B cell (primary cell): ENCODE data around the gene UGT1A6. TPM values are rescaled to one million over a fixed set of nuclear protein-coding genes. Genes with fewer than 3 reads are reported as not detected.

Source experiments
- ATAC-seq: fragments of 200-7000 bp; cut with Tn5 transposase; one replicate; pipeline ENCODE4 v1.10.0; 2021; ENCODE audit warnings: low read depth, mild to moderate bottlenecking, moderate number of reproducible peaks, moderate library complexity
- CTCF ChIA-PET: fragments of 350-600 bp; sonication (Branson Sonifier 250); formaldehyde crosslinking; loops from one replicate; lab custom pipeline; 2021; ENCODE audit warnings: antibody characterized with exemption, inconsistent platforms; lab: Charles Lee
- POLR2A ChIA-PET: fragments of 350-600 bp; sonication (Branson Sonifier 250); formaldehyde crosslinking; loops from one replicate; lab custom pipeline; 2021; ENCODE audit warnings: antibody characterized with exemption; lab: Charles Lee
- DNase-seq: peaks from one replicate; pipeline ENCODE4 v3.0.0; 2013
- H2AFZ ChIP-seq: 2 replicates; pipeline ENCODE4 v1.6.1; 2012; ENCODE audit warnings: mild to moderate bottlenecking, low read depth, low read length; ENCODE audit not compliant: insufficient read depth, poor library complexity, severe bottlenecking
- H3K27ac ChIP-seq, 2 donors: 1 replicate in 1 of 2; 2 replicates in 1 of 2; pipeline ENCODE4 v1.5.1; 2012 to 2013; ENCODE audit warnings: low read length in 2 of 2, mild to moderate bottlenecking in 2 of 2, moderate library complexity in 1 of 2
- H3K27me3 ChIP-seq, 4 experiments: fragments of 200-600 bp in 1 of 4; sonication (generic) in 1 of 4; replicated peaks in 1 of 4; 1 replicate in 2 of 4; 2 replicates in 2 of 4; pipeline versions ENCODE4 v1.6.1 to v1.7.0; 2013 to 2016; ENCODE audit warnings: low read length in 3 of 4, mild to moderate bottlenecking in 2 of 4, mixed read lengths in 1 of 4, moderate library complexity in 1 of 4; ENCODE audit not compliant: insufficient read depth in 4 of 4, control insufficient read depth in 3 of 4; ENCODE audit errors: control extremely low read depth in 1 of 4
- H3K36me3 ChIP-seq, 2 experiments: replicated peaks in 1 of 2; 1 replicate in 1 of 2; 2 replicates in 1 of 2; pipeline versions ENCODE4 v1.6.1 to v1.7.1; 2013; ENCODE audit warnings: low read length in 1 of 2; ENCODE audit not compliant: insufficient read depth in 2 of 2, control insufficient read depth in 1 of 2; ENCODE audit errors: control extremely low read depth in 1 of 2, extremely low read depth in 1 of 2
- H3K4me1 ChIP-seq, 2 donors: fragments of 200-600 bp in 1 of 2; sonication (generic) in 1 of 2; 1 replicate in 1 of 2; 2 replicates in 1 of 2; pipeline versions ENCODE4 v1.5.1 to v1.6.1; 2013 to 2017; ENCODE audit warnings: low read length in 2 of 2; ENCODE audit not compliant: control insufficient read depth in 2 of 2, insufficient read depth in 2 of 2
- H3K4me2 ChIP-seq: replicated peaks from 2 replicates; pipeline ENCODE3; 2012; ENCODE audit warnings: mild to moderate bottlenecking, low read depth, low read length; ENCODE audit not compliant: poor library complexity, severe bottlenecking
- H3K4me3 ChIP-seq, 5 experiments: fragments of 200-600 bp in 1 of 5; sonication (generic) in 1 of 5; 1 replicate in 3 of 5; 2 replicates in 2 of 5; pipeline versions ENCODE4 v1.5.1 to v1.7.0; 2011 to 2016; ENCODE audit warnings: low read length in 4 of 5, mild to moderate bottlenecking in 4 of 5, low read depth in 2 of 5, control low read depth in 1 of 5, moderate library complexity in 1 of 5; ENCODE audit not compliant: insufficient read depth in 1 of 5; ENCODE audit errors: control extremely low read depth in 1 of 5, extremely low read depth in 1 of 5
- H3K79me2 ChIP-seq: fragments of 200-600 bp; sonication (generic); one replicate; pipeline ENCODE4 v1.6.0; 2016; ENCODE audit warnings: low read length; ENCODE audit not compliant: control insufficient read depth, insufficient read depth
- H3K9ac ChIP-seq: fragments of 200-600 bp; sonication (generic); 2 replicates; pipeline ENCODE4 v1.6.1; 2017; ENCODE audit warnings: mild to moderate bottlenecking, low read length, moderate library complexity
- H3K9me3 ChIP-seq, 3 donors: one replicate each; pipeline versions ENCODE4 v1.6.1 to v1.7.1; 2013; ENCODE audit warnings: low read length in 2 of 3; ENCODE audit not compliant: control insufficient read depth in 2 of 3, insufficient read depth in 1 of 3; ENCODE audit errors: control extremely low read depth in 1 of 3
- H4K20me1 ChIP-seq: 2 replicates; pipeline ENCODE4 v1.6.0; 2012; ENCODE audit warnings: mild to moderate bottlenecking, low read length; ENCODE audit not compliant: insufficient read depth, control insufficient read depth, poor library complexity, severe bottlenecking
- H3K27ac Mint-ChIP-seq: one replicate; pipeline ENCODE4 v1.8.0; 2021; ENCODE audit warnings: mixed read lengths
- H3K27me3 Mint-ChIP-seq: one replicate; pipeline ENCODE4 v1.8.0; 2021; ENCODE audit warnings: mixed read lengths
- H3K4me1 Mint-ChIP-seq: one replicate; pipeline ENCODE4 v1.8.0; 2021; ENCODE audit warnings: mixed read lengths
- H3K4me3 Mint-ChIP-seq: one replicate; pipeline ENCODE4 v1.8.0; 2021; ENCODE audit warnings: mixed read lengths
- H3K9me3 Mint-ChIP-seq: one replicate; pipeline ENCODE4 v1.8.0; 2022; ENCODE audit warnings: mixed read lengths; ENCODE audit not compliant: insufficient read depth
- CTCF ChIP-seq: fragments of 200-600 bp; IDR thresholded peaks from one replicate; pipeline ENCODE4 v1.8.0; 2022; ENCODE audit warnings: antibody characterized with exemption, mild to moderate bottlenecking
- EZH2 ChIP-seq: IDR thresholded peaks from 2 replicates; pipeline ENCODE4 v1.6.1; 2012; ENCODE audit warnings: borderline replicate concordance, low read depth, mild to moderate bottlenecking, moderate library complexity, low read length; ENCODE audit not compliant: insufficient read depth, poor library complexity, severe bottlenecking
- WGBS: methylation state at CpG from one replicate; pipeline ENCODE4 v1.1.5; 2013; ENCODE audit warnings: missing lambda C conversion rate; ENCODE audit not compliant: insufficient coverage; 5-methylcytosine and 5-hydroxymethylcytosine counted together
- intact Hi-C: fragments of 100-400 bp; cut with micrococcal nuclease; formaldehyde crosslinking; loops from one replicate; pipeline ENCODE4 v1.10.0; 2022
- polyA plus RNA-seq: library from polyadenylated mRNA; depleted of rRNA; stranded (reverse); fragments of >200 nt; gene quantifications from 2 replicates; pipeline ENCODE4 v1.2.3, GENCODE V29; 2012
- total RNA-seq, 2 donors: library from RNA; stranded (reverse); fragments of 120-200 nt in 1 of 2; gene quantifications; 1 replicate in 1 of 2; 2 replicates in 1 of 2; pipeline versions ENCODE4 v1.2.3 to v1.2.4, GENCODE V29; 2013 to 2022

Gene UGT1A6
- total and polyA plus RNA-seq, 2 donors (not counting 1 experiment from before 2014, with no cell fraction given) = not detected

- no peak for ATAC-seq
- Histone ChIP-seq H3K4me2 (no peak overlapping the region), H3K36me3 (no peaks in the 10 kb centered on the region), H3K79me2 (no peaks in the 10 kb centered on the region), H3K27ac (no peak overlapping the region), H3K9ac (no peak overlapping the region), H3K9me3 (peaks cover 0 to 8% (median 0%) of the 10 kb centered on the region in 3 donors), H3K4me1 (no peaks in the 10 kb centered on the region), H4K20me1 (no peaks in the 10 kb centered on the region), H2AFZ (no peak overlapping the region), H3K4me3 (no peak overlapping the region), H3K27me3 (peaks cover 0 to 3% (median 0%) of the 10 kb centered on the region in 4 experiments)
- H3K4me3 Mint-ChIP-seq = no peak overlapping the region
- ChIA-PET CTCF (interaction anchor here (2.0 kb wide), 1 partner anchor 9 kb away, joined by 4 read pairs; no protein-coding TSS in a partner anchor), POLR2A (no interaction called here)
- peaks cover 20% of the 10 kb centered on the region for H3K27me3 Mint-ChIP-seq
- H3K4me1 Mint-ChIP-seq = no peaks in the 10 kb centered on the region
- intact Hi-C loops = no loop called here
- no CpG with 5 or more reads among the region's 3 CpGs for WGBS
- TF ChIP-seq EZH2 = no peak
- no peak for TF ChIP-seq CTCF
- H3K27ac Mint-ChIP-seq = no peak overlapping the region
- H3K9me3 Mint-ChIP-seq = no peaks in the 10 kb centered on the region
- no peak for DNase-seq
Measured at GRCh38 chr2:233702238-233702637, 9.5 kb downstream of the UGT1A6 start.

GRCh38 chr2:233705911-233706506 is 13.3 kb downstream of the UGT1A6 start:
- ATAC-seq = no peak
- POLR2A ChIA-PET = no interaction called here
- Histone ChIP-seq H3K9me3 (peaks cover 0 to 8% (median 0%) of the 10 kb centered on the region in 3 donors), H3K9ac (no peak overlapping the region), H2AFZ (no peak overlapping the region), H3K36me3 (no peaks in the 10 kb centered on the region), H3K27me3 (peaks cover 0 to 3% (median 0%) of the 10 kb centered on the region in 4 experiments), H3K4me2 (no peak overlapping the region), H3K27ac (no peak overlapping the region), H3K79me2 (no peaks in the 10 kb centered on the region), H4K20me1 (no peaks in the 10 kb centered on the region), H3K4me3 (no peak overlapping the region), H3K4me1 (no peaks in the 10 kb centered on the region)
- H3K9me3 Mint-ChIP-seq = no peaks in the 10 kb centered on the region
- TF ChIP-seq CTCF = no peak
- TF ChIP-seq EZH2 = no peak
- intact Hi-C loops = no loop called here
- H3K27ac Mint-ChIP-seq = no peak overlapping the region
- CTCF ChIA-PET = interaction anchor here (1.1 to 1.2 kb wide), 2 partner anchors 11 to 17 kb away, joined by 3 read pairs; no protein-coding TSS in a partner anchor
- WGBS = 50% methylated on average over 2 of the region's 4 CpGs
- peaks cover 21% of the 10 kb centered on the region for H3K27me3 Mint-ChIP-seq
- no peak overlapping the region for H3K4me3 Mint-ChIP-seq
- no peaks in the 10 kb centered on the region for H3K4me1 Mint-ChIP-seq
- no peak for DNase-seq
